Nucleus accumbens (tissue), 56 donors: Measurements from ENCODE around the gene PLEKHS1.
"Not testable (repeated sequence)": the region's sequence is repeated elsewhere in the genome, so short reads cannot be mapped to it uniquely, and the experiment has no call there.

Source experiments
- DNase-seq, 56 donors: peaks; one replicate each; lab custom pipeline; 2025; lab: John Stamatoyannopoulos, UW

PLEKHS1 gene

DNA sequence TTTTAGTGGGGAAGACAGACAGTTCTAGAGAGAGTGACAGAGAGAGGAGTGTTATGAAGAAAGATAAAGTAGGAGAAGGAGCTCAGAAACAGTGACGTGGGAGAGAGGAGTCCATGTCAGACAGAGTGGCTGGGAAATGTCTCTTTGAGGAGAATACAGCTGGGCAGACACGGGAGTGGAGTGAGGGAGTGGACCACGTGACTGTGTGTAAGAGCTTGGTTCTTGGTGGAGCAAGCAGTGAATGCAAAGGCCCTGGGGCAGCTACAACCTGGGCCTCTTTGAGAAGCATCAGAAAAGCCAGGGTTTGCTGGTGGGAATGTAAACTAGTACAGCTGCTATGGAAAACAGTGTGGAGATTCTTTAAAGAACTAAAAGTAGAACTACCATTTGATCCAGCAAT, 11.9 kb upstream of the PLEKHS1 start:
- peak in 1 of 56 donors; percentile 1 for DNase-seq

GRCh38 chr10:113740850-113741249, 10.6 kb upstream of the PLEKHS1 start:
- no peak for DNase-seq

GRCh38 chr10:113742466-113742865, 9.0 kb upstream of the PLEKHS1 start:
- DNase-seq = no peak

DNA sequence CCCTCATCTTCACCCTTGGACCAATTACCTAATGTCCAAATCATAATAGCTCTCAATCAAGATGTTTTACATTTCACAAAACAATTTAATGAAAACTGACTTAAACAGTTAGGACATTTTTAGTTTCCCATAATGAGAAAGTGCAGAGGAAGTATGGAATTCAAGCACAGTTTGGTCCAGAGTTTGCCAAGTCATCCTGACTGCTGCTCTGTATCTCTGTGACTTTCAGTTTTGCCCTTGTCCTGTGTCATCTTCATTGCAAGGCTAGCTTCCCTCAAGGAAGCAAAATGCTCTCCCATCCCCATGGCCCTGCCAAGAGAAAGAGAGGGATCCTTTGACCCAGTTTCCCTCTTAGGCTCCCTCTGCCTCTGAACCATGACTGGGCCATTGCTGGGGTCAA, 7.9 kb upstream of the PLEKHS1 start:
- no peak for DNase-seq

GRCh38 chr10:113745374-113745773, 6.1 kb upstream of the PLEKHS1 start:
- DNase-seq = no peak

- no peak for DNase-seq
Observed at GRCh38 chr10:113746217-113746957, 5.1 kb upstream of the PLEKHS1 start.

DNA sequence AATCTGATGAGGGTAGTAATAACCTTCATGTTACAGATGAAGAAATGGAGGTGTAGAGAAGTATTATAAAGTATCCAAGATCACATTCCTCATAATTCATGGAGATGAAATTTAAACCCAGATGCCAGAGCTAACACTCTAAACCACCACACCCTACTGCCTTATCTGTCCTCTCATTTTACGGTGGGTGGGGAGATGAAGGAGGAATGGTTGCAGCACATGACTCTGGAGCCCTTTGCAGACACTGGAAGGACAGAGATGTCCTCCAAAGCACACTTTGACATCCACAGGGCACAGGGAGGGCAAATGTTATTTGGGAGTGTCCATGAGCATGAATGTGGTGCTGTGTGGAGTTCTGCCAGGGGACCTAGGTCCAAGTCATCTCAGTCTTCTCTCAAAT, 1.1 kb downstream of the PLEKHS1 start:
- no peak for DNase-seq

DNA sequence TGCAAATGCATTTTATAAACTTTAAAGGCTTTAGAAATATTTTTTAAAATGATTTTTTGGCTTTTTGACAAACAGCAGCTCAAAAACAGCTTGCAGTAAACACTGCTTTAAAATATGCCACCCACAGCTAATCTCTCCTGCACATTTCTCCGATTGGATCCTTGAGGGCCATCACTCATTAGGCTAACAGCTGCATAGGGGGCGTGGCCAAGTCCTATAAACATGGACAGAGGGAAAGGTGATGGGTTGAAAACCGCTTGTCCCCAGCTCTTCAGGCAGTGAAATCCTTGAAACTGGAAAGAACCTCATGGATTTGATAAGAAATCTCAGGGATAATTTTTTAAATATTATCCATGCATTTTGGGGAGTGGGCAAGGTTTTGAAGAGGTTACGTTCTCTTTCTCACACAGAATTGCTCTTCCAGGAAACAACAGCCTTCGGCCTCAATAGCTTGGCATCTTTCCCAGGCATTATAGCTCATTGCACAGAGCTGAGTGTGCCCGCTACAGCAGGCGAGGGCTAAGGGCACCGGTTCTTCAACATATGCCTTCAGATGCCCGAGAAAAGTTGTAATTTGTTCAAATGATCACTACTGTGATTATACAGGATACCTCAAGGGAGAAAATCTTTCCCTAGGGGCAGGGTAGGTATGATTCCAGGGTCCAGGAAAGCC, 1.7 kb downstream of the PLEKHS1 start:
- no peak for DNase-seq

GRCh38 chr10:113754125-113754524, 2.6 kb downstream of the PLEKHS1 start:
- DNase-seq = no peak

- peak in 3 of 56 donors; percentile 8 to 15 (median 12) for DNase-seq
Observed at GRCh38 chr10:113754768-113755167, 3.3 kb downstream of the PLEKHS1 start.

DNA sequence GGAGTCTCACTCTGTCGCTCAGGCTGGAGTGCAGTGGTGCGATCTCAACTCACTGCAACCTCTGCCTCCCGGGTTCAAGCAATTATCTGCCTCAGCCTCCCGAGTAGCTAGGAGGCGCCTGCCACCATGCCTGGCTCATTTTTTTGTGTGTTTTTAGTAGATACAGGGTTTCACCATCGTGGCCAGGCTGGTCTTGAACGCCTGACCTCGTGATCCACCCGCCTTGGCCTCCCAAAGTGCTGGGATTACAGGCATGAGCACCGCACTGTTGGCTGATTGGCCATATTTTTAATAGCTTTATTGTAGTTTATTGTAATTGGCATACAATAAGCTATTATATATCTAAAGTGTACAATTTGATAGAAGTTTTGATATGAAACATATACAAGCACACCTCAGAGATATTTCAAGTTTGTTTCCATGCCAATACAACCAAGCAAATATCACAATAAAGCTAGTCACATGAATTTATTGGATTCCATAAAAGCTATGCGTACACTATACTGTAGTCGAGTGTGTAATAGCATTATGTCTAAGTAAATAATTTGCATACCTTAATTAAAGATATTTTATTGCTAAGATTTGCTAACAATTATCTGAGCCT, 5.6 kb downstream of the PLEKHS1 start:
- no peak for DNase-seq

GRCh38 chr10:113762083-113762482, 10.6 kb downstream of the PLEKHS1 start:
- no peak for DNase-seq

DNA sequence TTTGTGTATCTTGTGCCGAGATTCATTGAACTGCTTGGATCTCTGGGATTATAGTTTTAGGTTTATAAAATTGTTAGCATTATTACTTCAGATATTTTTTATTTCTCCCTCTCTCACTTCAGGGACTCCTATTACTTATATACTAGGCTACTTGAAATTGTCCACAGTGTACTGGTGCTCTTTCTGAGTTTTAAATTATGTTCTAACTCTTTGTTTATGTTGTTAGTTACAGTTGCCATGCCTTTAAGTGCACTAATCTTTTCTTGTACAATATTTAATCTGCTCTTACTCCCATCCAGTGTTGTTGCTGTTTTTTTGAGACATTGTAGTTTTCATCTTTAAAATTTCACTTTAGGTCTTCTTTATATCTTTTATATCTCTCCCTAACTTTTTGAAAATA, 13.1 kb downstream of the PLEKHS1 start:
- DNase-seq = no peak

DNA sequence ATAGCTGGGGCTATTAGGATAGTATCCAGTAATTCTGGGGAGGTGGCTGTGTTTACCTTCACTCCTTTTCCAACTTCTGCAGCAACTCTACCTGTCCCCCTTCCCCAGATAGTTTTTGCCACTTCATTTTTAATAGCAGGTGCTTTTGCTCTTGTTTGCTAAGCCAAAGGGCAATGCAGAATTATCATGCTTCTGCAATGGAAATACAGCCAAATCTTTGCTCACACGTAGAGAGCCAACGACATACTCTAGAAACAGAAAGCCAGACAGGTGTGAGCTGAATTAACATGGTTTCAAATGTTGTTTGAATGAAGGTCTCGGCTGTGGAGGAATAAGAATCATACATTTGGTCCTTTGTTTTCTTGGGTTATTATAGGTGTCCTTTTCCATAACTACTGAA, 14.4 kb downstream of the PLEKHS1 start:
- DNase-seq = no peak

DNA sequence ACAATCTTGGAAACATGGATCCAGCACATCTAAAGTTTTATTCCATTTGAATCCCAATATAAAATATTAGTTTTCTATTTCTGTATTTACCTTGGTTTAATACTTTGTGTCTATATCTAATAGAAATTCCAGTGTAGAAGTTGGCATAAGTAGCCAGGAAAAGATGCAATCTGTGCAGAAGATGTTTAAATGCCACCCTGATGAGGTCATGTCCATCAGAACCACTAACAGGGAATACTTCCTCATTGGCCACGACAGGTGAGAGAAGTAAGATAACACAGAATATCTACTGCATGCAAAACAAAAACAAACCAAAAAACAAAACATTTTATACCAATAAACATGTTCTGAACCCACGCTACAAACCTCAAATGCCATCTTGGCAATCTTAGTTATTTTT, 15.7 kb downstream of the PLEKHS1 start:
- DNase-seq = no peak

- DNase-seq = no peak
Observed at GRCh38 chr10:113770346-113770745, 18.9 kb downstream of the PLEKHS1 start.

DNA sequence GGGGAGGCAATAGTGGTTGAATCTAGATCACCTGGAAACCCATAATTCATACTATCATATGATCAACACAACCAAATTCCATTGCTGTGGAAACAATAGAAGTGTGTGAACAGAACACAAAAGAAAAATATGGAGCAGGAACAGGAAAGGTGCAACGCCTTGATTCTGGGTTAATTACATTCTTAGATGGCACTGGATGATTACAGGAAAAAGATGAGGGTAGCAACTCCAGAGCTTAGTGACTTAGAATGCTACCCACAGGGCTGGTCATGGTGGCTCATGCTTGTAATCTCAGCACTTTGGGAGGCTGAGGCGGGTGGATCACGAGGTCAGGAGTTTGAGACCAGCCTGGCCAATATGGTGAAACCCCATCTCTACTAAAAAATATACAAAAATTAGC, 19.6 kb downstream of the PLEKHS1 start:
- DNase-seq = not testable (repeated sequence)

GRCh38 chr10:113775686-113776294, 24.3 kb downstream of the PLEKHS1 start:
- no peak for DNase-seq

DNA sequence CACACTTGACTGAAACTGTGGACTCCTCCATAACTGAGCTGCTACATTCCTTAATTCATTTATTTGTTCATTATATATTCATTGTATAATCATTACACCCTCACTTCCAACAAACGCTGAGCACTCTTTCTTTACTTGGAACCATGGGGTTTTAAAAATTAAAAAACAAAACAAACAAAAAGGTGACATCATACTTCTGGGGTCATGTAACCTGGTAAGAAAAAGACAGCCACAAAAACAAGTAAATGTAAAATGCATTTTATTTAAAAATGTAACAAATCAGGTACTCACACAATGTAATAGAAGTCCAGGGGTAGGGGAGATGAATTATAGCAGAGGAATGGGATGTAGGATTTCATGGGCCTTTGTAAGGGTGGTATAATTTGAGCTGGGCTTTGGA, 25.1 kb downstream of the PLEKHS1 start:
- no peak for DNase-seq

- DNase-seq = peak in 35 of 56 donors; percentile 6 to 68 (median 31)
Observed at GRCh38 chr10:113780681-113781250, 29.3 kb downstream of the PLEKHS1 start.

DNA sequence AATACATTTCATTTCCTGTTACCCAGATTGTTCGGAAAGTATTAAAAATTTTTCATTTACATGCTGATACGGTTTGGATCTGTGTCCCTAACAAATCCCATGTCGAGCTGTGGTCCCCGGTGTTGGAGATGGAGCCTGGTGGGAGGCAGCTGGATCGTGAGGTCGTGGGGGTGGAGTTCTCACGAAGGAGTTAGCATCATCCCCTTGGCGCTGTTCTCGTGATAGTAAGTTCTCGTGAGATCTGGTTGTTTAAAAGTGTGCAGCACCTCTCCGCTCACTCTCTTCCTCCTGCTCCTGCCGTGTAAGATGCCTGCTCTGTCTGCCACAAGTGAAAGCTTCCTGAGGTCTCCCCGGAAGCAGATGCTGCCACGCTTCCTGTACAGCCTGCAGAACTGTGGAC, 30.9 kb downstream of the PLEKHS1 start:
- DNase-seq = no peak
